HG03175 (cell line): Measurements from ENCODE around the gene SNX13.

ENCODE experiments used
- ATAC-seq: cut with Tn5 transposase; IDR thresholded peaks from one replicate; pipeline ENCODE4 v1.9.1; 2021; ENCODE audit warnings: mild to moderate bottlenecking, moderate library complexity; ENCODE audit not compliant: unreplicated experiment

SNX13 gene

DNA sequence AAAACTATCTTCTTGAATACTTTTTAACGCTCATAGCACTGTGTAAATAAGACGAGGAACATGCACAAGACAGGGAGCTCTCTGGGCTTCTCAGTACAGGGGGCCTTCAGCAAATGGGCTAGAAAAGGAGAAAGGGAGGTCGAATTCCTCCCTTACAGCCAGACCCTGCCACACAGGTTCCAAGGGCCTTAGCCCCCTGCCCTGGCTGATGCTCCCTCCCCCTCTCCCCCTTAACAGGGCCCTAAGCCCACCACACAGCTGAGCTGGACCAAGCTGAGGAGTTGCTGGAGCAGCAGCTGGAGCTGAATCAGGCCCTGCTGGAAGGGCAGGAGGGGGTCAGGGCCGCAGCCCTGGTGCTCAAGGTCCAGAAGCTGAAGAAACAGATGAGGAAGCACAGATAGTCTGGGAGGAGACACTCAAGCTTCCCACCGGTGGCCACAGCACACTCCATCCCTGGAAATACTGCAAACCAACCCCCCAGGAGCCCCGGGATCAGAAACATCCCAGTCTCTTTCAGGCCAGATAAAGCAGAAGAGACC, 153.9 kb downstream of the SNX13 start:
- no peak for ATAC-seq

DNA sequence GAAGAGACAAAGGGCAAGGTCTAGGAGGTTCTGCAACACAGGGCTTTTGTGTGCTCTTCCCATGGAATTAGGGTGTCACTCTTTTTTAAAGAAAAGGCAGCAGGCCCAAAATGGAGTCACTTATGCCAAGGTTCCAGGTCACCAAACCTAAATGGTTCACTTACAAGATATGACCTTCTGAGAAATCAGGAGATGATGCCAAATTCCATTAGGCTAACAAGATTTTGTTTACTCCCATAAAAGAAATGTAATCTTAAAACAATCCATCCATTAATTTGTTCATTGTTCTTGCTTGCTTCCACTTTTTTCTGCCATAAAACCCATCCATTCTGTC, 158.1 kb downstream of the SNX13 start:
- no peak for ATAC-seq

DNA sequence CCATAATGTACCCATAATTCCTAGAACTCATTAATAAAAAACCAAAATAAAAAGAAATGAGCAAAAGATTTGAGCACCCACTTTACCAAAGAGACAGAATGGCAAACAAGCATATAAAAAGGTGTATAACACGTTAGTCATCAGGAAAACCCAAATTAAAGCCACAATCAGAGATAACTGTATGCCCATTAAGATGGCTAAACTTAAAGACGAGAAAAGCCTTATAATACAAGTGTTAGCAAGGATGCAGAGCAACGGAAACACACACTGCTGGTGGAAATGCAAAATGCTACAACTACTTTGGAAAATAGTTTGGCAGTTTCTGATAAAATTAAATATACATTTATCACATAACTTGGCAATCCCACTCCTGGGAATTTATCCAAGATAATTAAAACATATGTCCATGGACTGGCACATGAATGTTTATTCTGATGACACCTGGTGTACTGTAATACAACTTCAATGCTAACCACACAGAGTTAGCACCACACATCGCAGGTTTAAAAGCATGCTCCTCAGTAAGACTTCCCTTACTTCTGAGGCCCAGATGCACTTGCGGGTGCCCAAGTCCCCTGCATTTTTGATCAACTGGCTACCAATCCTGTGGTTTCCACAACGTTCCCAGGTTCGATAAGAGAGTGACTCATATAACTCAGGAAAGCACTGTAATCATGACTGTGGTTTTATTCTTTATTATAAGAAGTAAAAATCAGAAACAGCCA, 158.6 kb downstream of the SNX13 start:
- ATAC-seq = no peak

DNA sequence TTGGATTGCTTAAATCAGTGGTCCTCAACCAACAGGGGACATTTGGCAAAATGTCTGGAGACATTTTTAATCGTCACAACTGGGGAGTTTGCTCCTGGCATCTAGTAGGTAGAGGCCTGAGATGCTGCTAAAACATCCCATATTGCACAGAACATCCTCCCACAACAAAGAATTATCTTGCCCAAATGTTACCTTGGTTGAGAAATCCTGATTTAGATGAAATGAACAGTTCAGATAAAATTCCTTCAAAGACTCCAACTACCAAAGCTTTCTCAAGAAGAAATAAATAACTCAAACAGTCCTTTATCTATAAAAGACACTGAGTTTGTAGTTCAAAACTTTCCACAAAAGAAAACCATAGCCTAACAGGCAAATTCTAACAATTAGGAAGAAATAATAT, 160.9 kb downstream of the SNX13 start:
- no peak for ATAC-seq

DNA sequence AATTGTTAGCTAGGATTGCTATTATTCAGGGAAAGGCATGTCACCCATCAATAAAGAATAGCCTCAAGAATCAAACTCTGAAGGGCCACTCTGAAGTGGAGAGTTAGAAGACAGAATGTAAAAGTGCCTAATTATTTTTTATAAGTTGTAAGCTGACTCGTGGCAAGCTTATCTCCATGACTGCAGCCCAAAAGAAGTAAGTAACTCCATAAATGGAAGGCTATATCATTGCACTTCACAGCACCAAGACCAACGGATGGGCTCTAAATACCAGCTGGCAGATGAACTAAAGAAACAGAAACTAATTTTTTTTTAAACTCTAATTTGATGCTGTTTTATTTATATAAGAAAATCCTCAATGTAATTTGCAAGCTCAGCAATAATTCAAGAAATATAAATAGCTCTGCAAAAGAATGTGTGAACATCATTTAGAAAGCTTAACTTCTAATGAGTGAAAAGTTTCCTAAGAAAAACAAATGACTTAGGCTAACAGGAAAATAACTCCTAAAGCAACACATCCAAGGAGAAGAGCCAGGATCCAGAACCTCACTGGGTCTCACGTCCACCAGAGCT, 165.5 kb downstream of the SNX13 start:
- no peak for ATAC-seq

DNA sequence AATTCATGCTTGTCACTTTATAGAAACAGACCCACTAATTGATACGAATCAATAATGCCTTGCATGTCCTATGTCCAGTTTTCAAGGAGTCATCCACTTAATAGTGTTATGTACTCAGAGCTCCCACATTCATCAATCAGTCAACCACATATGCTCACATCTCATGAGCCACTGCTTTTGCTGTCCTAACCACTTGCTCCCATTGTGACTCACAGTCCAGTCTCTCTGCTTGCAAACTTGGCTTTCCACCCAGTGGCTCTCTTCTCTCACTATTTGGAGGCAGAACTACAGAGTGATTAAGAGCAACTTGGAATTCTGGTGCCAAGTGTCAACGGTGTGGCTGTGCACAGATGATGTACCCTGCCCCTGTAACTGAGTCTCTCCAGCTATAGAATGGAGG, 166.0 kb downstream of the SNX13 start:
- ATAC-seq = no peak

DNA sequence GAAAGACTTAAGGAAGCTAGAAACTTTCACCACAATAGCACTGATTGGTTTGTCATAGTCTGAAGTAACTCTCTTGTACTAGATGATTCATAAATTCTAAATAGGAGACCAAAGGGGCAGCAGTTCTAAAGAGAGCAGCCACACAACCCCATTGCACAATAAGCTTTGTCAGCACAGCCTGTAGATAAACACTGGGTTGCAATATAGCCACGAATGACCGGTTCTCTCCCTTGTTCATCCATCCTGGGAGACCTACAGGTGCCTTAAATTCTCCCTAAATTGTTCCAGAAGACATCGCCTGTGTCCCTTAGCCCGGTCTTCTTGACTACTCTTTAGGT, 167.0 kb downstream of the SNX13 start:
- ATAC-seq = no peak

DNA sequence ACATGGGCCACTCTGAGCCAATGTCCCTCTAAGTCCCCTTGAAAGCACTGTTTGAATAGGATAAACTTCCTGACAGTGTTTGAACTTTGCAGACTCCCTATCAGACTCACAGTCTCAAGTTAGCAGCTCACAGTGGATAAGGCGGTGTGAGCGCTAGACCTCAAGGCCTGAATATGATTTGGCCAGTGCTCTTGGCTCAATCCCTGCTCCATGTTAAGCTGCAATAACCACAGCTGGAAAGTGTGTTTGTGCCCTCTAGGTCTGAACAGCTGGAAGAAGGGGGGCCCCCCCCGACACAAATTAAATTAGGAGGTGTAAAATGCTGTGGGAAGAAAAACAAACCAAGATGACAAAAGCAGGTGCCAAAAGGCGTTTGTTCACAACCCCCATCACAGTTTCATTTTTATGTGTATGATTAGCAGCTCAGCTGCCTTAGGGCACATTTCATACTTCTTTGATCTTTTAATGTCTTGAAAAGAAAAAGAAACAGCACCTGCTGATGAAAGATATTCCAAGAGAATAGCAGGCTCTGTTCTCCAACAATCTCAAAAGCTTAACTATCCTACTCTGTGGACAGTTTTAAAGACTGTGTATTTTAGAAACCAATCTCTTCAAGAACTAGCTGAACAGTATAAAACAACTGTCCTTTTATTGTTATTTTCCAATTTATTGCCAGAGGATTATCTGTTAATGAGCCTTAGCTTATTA, 167.6 kb downstream of the SNX13 start:
- ATAC-seq = no peak

DNA sequence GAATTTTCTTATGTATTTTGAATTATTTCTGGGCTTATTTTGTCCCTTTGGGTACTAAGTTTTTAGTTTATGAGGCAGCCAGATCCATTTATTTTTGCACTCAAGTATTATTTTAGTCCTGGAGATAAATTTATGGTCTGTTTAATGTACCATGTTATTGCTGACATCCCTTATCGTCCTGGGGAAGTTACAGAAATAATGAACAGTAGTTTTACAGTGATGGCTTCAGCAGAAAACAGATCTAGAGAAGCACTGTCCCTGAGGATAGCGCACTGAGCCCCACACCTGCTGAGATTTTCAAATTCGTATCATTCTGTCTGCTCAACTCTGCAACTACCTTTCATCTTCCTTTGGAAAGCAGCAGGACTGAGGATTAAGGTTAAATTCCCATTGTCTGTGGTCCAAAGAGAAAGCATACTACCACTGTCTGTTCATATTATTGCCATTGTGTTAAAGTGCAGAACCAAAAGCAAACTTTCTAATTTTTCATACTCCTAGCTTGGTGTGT, 168.3 kb downstream of the SNX13 start:
- ATAC-seq = no peak

DNA sequence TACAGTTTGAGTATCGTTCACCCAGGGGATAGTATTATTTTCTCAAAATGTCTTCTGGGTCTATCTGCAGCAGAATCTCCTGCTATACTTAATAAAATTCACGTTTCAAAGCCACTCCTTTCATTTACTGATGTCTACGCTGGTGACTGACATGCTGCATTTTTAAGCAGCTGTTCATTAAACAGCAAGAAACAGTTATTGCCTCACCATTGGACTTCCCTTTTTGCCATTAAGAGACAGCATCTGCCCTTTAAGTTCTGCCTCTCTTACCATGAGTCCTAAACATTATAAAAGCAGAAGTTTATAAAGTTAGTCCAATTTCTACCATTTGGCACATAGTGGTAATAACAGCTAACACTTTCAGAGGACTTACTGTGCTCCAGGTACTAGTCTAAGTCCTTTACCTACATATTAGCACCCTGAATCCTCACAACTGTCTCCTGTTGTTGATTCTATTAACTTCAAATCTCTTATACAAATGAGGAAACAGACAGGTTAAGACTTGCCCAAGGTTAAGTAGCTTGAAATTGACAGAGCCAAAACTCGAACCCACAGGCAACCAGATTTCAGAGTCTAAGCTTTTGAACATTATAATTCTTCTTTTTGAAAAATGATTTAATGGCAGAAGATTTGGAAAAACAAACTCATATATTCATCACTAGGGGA, 169.5 kb downstream of the SNX13 start:
- no peak for ATAC-seq

DNA sequence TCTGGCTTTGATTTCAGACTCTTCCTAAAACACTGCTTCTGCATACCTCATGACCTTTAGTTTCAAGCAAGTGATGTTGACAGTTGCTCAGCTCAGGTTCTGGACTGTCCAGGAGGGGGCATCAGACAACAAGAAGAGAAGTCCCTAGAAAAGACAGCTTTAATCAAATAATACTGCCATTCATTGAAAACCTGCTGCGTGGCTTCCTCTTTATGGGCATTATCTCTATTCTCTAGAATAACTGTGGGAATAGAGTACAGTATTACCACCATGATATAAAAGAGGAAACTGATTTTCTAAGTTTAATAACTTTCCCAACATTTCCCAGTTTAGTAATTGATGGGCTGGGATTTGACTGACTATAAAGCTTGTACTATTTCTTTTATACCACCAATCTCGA, 170.4 kb downstream of the SNX13 start:
- ATAC-seq = peak; percentile 85

DNA sequence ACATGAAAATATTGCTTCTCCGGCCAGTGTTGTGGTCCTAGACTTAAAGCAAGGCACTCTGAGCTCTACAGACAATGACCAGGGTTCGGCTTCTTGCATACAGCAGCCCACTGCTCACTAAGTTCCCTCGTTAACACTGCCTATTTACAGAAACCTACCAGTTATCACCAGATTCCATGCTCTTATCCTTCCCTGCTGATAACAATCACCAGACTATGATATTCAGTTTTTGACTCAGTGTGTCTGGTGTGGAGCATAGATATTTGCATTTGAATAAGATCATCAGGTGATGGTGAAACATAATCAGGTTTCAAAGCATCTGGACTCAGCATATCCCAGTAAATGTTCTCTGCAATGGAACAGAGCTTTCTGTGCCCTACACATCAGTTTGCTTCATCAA, 182.3 kb downstream of the SNX13 start:
- no peak for ATAC-seq

DNA sequence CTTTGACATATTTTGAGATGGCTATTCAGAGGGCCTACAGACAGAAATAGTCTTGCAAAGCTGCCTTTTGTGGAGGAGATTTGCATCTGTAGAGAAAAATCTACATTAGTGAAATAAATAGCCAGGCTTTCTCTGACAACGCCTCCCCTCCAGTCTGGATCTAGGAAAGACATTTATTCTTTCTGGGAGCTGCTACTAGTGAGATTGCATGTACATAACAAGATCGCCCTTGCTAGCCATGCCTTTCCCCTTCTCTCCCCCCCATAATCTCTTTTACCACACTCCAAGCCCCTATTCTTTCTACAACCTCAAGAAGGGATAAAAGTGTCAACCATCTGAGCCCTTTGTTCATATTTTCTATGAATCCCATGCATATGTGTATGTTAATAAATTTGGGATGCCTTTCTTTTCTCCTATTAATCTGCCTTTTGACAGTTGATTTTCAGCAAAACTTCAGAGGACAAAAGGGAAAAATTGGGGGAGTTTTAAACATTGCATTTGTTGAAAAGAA, 194.2 kb downstream of the SNX13 start:
- ATAC-seq = no peak

DNA sequence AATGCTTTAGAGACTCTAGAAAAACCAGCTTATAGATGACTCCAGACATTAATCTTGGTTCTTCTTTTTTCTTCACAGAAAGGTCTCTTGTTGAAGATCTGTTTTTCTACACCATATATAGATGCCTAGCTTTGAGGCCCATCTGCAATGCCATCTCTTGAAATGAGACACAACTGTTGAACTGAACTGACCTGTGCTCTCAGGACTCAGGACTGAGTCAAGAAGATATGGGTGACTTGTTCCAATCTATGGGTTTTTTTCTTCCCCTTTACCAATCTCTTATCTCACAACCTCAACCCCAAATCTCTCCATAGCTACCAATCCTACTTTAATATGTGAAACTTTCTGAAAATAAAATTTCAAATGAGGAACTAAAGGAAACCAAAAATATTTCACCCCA, 194.7 kb downstream of the SNX13 start:
- ATAC-seq = peak; percentile 39

DNA sequence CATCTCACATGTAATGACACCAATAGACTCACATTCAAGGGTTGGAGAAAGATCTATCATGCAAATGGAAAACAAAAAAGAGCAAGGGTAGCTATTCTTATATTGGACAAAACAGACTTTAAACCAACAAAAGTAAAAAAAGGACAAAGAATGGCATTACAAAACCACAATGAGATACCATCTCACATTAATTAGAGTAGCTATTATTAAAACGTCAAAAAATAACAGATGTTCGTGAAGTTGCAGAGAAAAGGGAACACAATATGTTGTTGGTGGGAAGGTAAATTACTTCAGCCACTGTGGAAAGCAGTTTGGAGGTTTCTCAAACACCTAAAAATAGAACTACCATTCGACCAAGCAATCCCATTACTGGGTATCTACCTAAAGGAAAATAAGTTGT, 197.0 kb downstream of the SNX13 start:
- ATAC-seq = no peak

DNA sequence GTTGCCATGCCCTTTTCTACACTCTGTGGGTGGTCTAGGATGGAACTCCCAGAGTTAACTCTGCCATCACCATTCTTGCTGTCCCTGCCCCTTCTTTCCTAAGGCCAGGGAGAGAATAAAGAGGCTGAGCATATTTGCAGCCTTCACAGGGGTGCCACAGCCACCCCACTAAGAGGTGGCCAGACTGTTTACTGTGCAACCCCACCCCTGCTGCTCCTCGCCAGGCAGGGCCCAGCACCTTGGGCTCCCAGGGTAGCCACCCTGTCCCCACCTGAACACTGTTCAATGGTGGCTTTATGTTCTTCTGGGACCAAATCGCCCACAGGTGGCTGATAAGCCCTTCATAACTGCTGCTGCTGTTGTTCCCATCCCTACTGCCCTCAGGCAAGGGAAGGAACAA, 198.9 kb downstream of the SNX13 start:
- ATAC-seq = no peak
